Activated CD4-positive, alpha-beta memory T cell treated with anti-CD3 and anti-CD28 coated beads for 36 hours (primary cell): Measurements from ENCODE around the gene TPP1. TPM values are rescaled to one million over a fixed set of nuclear protein-coding genes. Genes with fewer than 3 reads are reported as not detected.

ENCODE experiments used
- CTCF ChIA-PET: fragments of 350-600 bp; sonication (Branson Sonifier 250); formaldehyde crosslinking; loops from one replicate; lab custom pipeline; 2021; ENCODE audit warnings: antibody characterized with exemption, inconsistent platforms; lab: Charles Lee
- POLR2A ChIA-PET: fragments of 350-600 bp; sonication (Branson Sonifier 250); formaldehyde crosslinking; loops from one replicate; lab custom pipeline; 2021; ENCODE audit warnings: antibody characterized with exemption; lab: Charles Lee
- DNase-seq: peaks from one replicate; pipeline ENCODE4 v3.0.0-alpha.2; 2020
- H3K27ac Mint-ChIP-seq: one replicate; pipeline ENCODE4 v1.8.0; 2021; ENCODE audit warnings: mixed read lengths
- H3K27me3 Mint-ChIP-seq: one replicate; pipeline ENCODE4 v1.8.0; 2021; ENCODE audit warnings: mixed read lengths
- H3K36me3 Mint-ChIP-seq: one replicate; pipeline ENCODE4 v1.8.0; 2021; ENCODE audit warnings: mixed read lengths
- H3K4me1 Mint-ChIP-seq: one replicate; pipeline ENCODE4 v1.8.0; 2021; ENCODE audit warnings: low read depth, mixed read lengths
- H3K4me3 Mint-ChIP-seq: one replicate; pipeline ENCODE4 v1.8.0; 2021; ENCODE audit warnings: mild to moderate bottlenecking, mixed read lengths
- H3K9me3 Mint-ChIP-seq: one replicate; pipeline ENCODE4 v1.8.0; 2021; ENCODE audit warnings: mixed read lengths
- intact Hi-C: fragments of 100-400 bp; cut with micrococcal nuclease; formaldehyde crosslinking; loops from one replicate; pipeline ENCODE4 v1.15.1; 2023
- total RNA-seq, 2 experiments: library from RNA; stranded (reverse); gene quantifications; one replicate each; pipeline ENCODE4 v1.2.3, GENCODE V29; 2021

Gene TPP1
- total RNA-seq, 2 experiments from 2014 or later = 53.2 to 56.6 TPM

DNA sequence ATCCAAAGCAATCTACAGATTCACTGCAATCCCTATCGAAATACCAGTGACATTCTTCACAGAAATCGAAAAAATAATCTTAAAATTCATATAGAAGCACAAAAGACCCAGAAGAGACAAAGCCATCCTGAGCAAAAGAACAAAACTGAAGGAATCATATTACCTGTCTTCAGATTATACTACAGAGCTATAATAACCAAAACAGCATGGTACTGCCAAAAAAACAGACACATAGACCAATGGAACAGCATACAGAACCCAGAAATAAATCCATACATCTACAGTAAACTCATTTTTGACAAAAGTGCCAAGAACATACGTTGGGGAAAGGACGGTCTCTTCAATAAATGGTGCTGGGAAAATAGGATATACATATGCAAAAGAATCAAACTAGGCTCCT is 34.7 kb downstream of the TPP1 start:
- Mint-ChIP-seq H3K4me1 (no peaks in the 10 kb centered on the region), H3K27ac (no peak overlapping the region), H3K9me3 (peaks cover 25% of the 10 kb centered on the region), H3K27me3 (no peaks in the 10 kb centered on the region), H3K4me3 (no peak overlapping the region), H3K36me3 (peaks cover 33% of the 10 kb centered on the region)
- ChIA-PET POLR2A (no interaction called here), CTCF (no interaction called here)
- DNase-seq = no peak
- intact Hi-C loops = no loop called here

DNA sequence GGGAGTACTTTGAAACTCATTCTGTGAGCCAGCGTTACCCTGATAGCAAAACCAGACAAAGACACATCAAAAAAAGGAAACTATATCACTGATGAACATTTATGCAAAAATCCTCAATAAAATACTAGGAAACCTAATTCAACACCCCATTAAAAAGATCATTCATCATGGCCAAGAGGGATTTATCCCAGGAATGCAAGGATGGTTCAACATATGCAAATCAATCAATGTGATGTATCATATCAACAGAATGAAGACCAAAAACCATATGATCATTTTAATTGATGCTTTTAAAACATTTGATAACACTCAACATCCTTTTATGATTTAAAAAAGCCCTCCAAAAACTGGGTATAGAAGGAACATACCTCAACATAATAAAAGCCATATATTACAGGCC is 35.6 kb downstream of the TPP1 start:
- Mint-ChIP-seq H3K9me3 (peaks cover 25% of the 10 kb centered on the region), H3K27ac (no peak overlapping the region), H3K36me3 (peaks cover 33% of the 10 kb centered on the region), H3K27me3 (no peaks in the 10 kb centered on the region), H3K4me3 (no peak overlapping the region), H3K4me1 (no peaks in the 10 kb centered on the region)
- ChIA-PET CTCF (no interaction called here), POLR2A (no interaction called here)
- no peak for DNase-seq
- intact Hi-C loops = no loop called here

DNA sequence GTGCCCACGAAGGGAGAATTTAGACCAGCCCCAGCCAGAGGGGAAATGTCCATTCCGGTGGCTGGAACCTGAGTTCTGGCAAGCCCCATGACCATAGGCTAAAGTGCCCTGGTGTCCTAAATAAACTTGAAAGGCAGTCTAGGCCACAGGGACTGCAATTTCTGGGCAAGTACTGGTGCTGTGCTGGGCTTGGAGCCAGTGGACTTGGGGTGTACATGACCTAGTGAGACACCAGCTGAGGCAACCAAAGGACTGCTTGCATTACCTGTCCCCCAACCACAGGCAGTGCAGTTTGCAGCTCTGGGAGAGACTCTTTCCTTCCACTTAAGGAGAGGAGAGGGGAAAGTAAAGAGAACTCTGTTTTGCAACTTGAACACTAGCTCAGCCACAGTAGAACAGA is 39.5 kb downstream of the TPP1 start:
- intact Hi-C loops = no loop called here
- CTCF ChIA-PET = no interaction called here
- peaks cover 5% of the 10 kb centered on the region for H3K4me1 Mint-ChIP-seq
- H3K27ac Mint-ChIP-seq = no peak overlapping the region
- POLR2A ChIA-PET = interaction anchor here (0.8 kb wide), 1 partner anchor 10 kb away, joined by 3 read pairs; no protein-coding TSS in a partner anchor
- peaks cover 24% of the 10 kb centered on the region for H3K36me3 Mint-ChIP-seq
- no peaks in the 10 kb centered on the region for H3K27me3 Mint-ChIP-seq
- peaks cover 21% of the 10 kb centered on the region for H3K9me3 Mint-ChIP-seq
- no peak for DNase-seq
- no peak overlapping the region for H3K4me3 Mint-ChIP-seq

DNA sequence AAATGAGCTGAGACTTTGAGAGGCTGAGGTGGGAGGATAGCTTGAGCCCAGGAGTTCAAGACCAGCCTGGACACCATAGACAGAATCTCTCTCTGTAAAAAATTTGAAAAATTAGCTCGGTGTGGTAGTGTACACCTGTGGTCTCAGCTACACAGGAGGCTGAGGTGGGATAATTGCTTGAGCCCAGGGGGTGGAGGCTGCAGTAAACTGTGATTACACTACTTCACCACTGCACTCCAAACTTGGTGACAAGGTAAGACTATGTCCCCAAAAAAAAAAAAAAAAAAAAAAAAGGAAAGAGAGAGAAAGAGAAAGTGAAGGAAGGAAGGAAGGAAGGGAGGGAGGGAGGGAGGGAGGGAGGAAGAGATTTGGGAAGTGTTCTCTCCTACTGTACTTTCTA is 41.1 kb downstream of the TPP1 start:
- ChIA-PET POLR2A (no interaction called here), CTCF (interaction anchor here (0.8 to 1.9 kb wide), 2 partner anchors 180 to 199 kb away, joined by 3 to 5 read pairs; no protein-coding TSS in a partner anchor)
- Mint-ChIP-seq H3K4me1 (peaks cover 5% of the 10 kb centered on the region), H3K4me3 (no peak overlapping the region), H3K27me3 (no peaks in the 10 kb centered on the region), H3K9me3 (peaks cover 6% of the 10 kb centered on the region), H3K36me3 (peaks cover 9% of the 10 kb centered on the region), H3K27ac (no peak overlapping the region)
- intact Hi-C loops = no loop called here
- no peak for DNase-seq

DNA sequence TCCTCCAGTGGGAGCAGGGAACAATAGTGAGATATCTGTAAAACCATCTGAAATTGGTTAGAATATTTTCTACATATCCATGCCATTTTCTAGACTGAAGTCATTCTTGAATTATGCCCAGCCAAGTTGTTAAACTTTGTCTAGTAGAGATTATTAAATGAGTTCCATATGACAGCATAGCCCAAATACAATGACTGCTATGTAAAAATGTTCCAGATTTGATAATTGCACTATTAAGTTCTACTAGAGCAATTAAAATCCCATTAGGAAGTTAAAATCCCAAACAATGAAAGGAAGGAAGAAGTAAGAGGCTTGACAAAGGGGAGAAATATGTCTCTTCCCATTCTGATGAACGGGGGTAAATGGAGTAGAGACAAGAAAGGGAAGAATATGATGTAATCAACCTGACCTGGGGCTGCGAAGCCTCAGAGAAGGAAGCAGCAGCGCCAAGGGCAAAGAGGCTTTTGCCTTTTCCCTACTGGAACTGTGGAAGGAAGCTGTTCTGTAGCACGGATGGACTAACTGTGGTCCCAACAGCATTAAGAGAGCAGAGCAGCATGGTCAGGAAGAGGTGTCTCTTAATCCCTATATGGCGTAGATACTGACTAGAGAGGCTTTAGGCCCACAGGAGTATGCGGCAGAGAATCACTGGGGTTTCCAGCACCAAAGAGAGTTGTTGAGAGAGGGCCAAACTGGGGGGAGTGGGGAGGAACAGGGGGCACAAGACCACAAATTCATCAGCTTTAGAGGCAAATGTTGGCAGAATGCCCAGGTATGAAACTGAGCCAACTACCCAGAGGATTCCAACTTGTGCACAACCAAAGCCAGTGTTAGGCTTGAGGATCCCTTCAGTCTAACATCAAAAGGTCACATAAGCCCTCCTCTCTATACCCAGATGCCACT is 42.5 kb downstream of the TPP1 start:
- ChIA-PET POLR2A (no interaction called here), CTCF (interaction anchor here (1.4 kb wide), 1 partner anchor 46 kb away, joined by 4 read pairs; no protein-coding TSS in a partner anchor)

DNA sequence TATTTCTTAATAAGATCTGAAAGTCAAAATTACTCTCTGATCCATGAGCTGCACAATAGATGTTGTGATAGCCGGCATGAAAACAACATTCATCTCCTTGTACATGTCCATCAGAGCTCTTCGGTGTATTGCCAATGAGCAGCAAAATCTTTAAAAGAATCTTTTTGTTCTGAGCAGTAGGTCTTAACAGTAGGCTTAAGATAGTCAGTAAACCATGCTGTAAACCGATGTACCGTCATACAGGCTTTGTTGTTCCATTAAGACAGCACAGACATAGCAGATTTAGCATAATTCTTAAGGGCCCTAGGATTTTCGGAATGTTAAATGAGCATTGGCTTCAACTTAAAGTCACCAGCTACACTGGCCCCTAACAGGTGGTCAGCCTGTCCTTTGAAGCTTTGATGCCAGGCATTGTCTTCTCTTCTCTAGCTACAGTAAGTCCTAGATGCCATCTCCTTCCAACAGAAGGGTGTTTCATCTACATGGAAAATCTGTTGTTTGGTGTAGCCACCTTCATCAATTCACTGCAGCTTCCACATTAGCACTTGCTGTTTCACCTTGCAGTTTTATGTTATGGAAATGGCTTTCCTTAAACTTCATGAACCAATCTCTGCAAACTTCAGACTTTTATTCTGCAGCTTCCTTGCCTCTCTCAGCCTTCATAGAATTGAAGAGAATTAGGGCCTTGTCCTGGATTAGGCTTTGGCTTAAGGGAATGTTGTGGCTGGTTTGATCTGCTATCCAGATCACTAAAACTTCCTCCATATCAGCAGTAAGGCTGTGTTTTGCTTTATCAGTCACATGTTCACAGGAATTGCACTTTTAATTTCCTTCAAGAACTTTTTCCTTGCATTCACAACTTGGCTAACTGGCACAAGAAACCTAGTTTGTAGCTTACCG is 44.2 kb downstream of the TPP1 start:
- no peak for DNase-seq
- ChIA-PET CTCF (interaction anchor here (1.0 to 1.4 kb wide), 2 partner anchors 44 to 131 kb away, joined by 3 to 4 read pairs; no protein-coding TSS in a partner anchor), POLR2A (no interaction called here)

More for the DNA sequence above, 42.5 kb downstream of the TPP1 start:
- no peak for DNase-seq
- no peak overlapping the region for H3K27ac Mint-ChIP-seq
- intact Hi-C loops = no loop called here
- H3K36me3 Mint-ChIP-seq = no peaks in the 10 kb centered on the region
- H3K9me3 Mint-ChIP-seq = no peaks in the 10 kb centered on the region
- H3K27me3 Mint-ChIP-seq = no peaks in the 10 kb centered on the region
- peaks cover 5% of the 10 kb centered on the region for H3K4me1 Mint-ChIP-seq
- no peak overlapping the region for H3K4me3 Mint-ChIP-seq

DNA sequence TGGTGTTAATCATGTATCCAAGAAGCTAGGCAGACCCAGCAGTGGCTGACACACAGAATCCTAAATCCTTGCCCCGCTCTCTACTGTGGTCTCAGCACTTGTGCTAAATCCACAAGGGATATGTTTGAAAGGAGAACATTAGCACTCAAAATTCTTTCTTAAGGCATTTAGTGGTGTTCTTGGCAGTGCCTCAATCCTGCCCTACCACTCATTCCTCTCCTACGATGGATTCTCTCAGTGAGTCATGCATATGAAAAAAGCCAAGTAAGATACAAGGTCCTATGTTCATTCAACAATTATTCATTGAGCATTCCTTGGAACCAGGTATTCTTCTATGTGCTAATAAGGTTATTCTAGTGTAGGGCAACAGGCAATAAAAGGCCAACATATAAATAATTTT is 47.0 kb downstream of the TPP1 start:
- Mint-ChIP-seq H3K4me1 (peaks cover 5% of the 10 kb centered on the region), H3K9me3 (no peaks in the 10 kb centered on the region), H3K27me3 (no peaks in the 10 kb centered on the region), H3K27ac (no peak overlapping the region), H3K4me3 (no peak overlapping the region), H3K36me3 (no peaks in the 10 kb centered on the region)
- CTCF ChIA-PET = no interaction called here
- POLR2A ChIA-PET = no interaction called here
- intact Hi-C loops = no loop called here
- no peak for DNase-seq

More for the DNA sequence above, 44.2 kb downstream of the TPP1 start:
- Mint-ChIP-seq H3K4me1 (peaks cover 5% of the 10 kb centered on the region), H3K36me3 (no peaks in the 10 kb centered on the region), H3K27ac (no peak overlapping the region), H3K9me3 (no peaks in the 10 kb centered on the region), H3K4me3 (no peak overlapping the region), H3K27me3 (no peaks in the 10 kb centered on the region)
- intact Hi-C loops = no loop called here

DNA sequence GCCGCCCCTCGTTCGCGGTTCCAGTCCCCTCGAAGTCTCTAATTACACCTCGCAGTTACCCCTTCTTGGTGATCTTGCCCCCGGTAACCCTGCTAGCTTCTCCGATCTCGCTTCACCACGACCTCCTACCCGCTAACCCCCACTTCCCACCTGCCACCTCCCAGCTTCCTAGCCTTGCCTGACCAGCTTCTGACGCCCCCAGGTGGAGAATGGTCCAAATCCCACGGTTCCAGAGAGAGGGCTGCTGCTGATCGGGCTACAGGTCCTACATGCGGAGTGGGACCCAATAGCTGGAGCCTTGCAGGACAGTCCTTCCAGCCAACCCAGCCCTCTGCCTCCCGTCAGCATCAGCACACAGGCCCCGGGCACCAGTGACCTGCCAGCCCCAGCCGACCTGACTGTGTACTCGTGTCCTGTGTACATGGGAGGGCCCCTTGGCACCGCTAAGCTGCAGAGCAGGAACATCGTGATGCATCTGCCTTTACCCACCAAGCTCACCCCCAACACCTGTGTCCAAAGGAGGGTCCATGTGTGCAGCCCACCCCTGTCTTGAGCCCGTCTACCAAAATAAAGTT is 47.7 kb downstream of the TPP1 start:
- Mint-ChIP-seq H3K4me1 (peaks cover 5% of the 10 kb centered on the region), H3K27me3 (no peaks in the 10 kb centered on the region), H3K27ac (no peak overlapping the region), H3K4me3 (no peak overlapping the region), H3K36me3 (no peaks in the 10 kb centered on the region), H3K9me3 (no peaks in the 10 kb centered on the region)
- no peak for DNase-seq
- POLR2A ChIA-PET = no interaction called here
- intact Hi-C loops = no loop called here
- CTCF ChIA-PET = interaction anchor here (0.8 kb wide), 1 partner anchor 192 kb away, joined by 3 read pairs; no protein-coding TSS in a partner anchor

DNA sequence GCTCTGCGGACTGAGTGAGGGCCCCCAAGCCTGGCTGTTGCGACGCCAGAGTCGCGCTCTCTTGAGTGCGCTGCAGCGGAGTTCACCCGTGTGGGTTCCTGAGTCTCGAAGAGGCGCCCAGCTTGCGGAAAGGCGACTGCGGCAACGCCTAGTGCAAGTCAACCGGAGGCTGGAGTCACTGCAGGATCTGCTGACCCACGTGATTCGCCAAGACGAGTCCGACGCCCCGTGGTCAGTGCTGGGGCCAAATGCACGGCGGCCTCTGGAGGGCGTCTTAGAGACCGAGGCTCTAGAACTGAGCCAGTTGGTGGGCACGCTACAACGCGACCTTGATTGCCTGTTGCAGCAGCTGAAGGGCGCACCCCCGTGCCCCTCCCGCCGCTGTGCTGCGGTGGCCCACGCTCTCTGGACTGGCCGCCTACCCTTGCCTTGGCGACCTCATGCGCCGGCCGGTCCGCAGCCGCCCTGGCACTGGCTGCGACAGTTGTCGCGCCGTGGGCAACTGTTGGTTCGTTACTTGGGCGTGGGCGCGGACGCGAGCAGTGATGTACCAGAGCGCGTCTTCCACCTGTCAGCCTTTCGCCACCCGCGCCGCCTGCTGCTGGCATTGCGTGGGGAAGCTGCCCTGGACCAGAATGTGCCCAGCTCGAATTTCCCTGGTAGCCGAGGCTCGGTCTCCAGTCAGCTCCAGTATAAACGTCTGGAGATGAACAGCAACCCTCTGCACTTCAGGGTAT is 48.4 kb downstream of the TPP1 start:
- Mint-ChIP-seq H3K36me3 (no peaks in the 10 kb centered on the region), H3K4me3 (no peak overlapping the region), H3K27ac (no peak overlapping the region), H3K27me3 (no peaks in the 10 kb centered on the region), H3K4me1 (peaks cover 5% of the 10 kb centered on the region), H3K9me3 (no peaks in the 10 kb centered on the region)
- POLR2A ChIA-PET = no interaction called here
- intact Hi-C loops = no loop called here
- CTCF ChIA-PET = interaction anchor here (0.8 kb wide), 1 partner anchor 192 kb away, joined by 3 read pairs; no protein-coding TSS in a partner anchor
- DNase-seq = no peak

DNA sequence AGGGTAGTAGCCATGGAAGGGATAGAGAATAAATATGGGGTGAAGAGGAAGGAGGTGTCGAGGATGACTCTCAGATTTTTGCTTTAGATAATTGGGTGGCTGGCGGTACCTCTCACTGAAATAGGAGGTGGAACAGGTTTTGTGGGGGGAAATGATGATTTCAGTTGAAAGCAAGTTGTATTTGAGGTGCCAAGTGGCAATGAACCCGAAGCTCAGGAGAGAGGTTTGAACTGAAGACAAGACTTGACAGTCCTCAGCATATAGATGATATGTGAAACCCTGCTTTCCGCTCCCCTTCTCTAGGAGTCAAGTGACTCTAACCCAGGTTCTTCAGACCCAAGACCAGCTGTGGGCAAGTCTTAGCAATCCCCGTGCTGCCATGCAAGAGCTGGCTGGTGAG is 49.5 kb downstream of the TPP1 start:
- no peaks in the 10 kb centered on the region for H3K4me1 Mint-ChIP-seq
- POLR2A ChIA-PET = no interaction called here
- no peaks in the 10 kb centered on the region for H3K9me3 Mint-ChIP-seq
- no peak overlapping the region for H3K4me3 Mint-ChIP-seq
- intact Hi-C loops = no loop called here
- DNase-seq = no peak
- CTCF ChIA-PET = no interaction called here
- no peaks in the 10 kb centered on the region for H3K27me3 Mint-ChIP-seq
- H3K27ac Mint-ChIP-seq = no peak overlapping the region
- no peaks in the 10 kb centered on the region for H3K36me3 Mint-ChIP-seq

DNA sequence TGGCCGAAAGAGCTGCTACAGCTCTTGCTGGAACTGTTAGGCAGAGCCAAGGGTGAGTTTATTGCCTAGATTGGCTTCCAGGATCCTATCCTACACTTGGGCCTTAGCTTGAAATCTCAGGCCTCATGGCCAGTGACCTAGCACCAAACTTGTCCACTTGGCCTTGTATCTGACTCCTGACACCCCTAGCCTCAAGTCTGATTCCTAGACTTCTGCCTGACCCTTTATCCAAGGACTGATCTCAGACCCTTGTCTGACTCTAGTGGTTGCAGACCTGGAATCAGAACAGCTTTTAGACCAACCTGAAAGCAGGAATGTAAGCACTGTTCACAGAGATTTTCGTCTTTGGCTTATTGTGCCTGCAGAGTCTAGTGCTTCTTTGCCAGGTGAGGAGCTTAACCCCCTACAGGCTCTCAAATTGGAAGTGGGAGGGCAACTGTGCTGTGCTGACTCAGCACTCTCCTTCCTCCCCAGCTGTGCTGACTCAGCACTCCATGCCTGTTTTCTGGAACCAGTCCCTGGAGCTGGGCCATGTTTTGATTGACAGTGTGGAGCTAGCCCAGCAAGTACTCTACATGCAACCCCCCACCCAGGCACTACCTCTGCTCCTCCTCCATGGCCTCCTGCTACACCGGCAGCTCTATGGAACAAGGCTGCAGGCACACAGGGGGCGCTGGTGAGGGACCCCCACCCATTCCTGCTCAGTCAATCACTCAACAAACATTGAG is 50.9 kb downstream of the TPP1 start:
- DNase-seq = no peak
- no peaks in the 10 kb centered on the region for H3K9me3 Mint-ChIP-seq
- H3K27me3 Mint-ChIP-seq = no peaks in the 10 kb centered on the region
- no peak overlapping the region for H3K27ac Mint-ChIP-seq
- CTCF ChIA-PET = interaction anchor here (1.4 kb wide), 1 partner anchor 115 kb away, joined by 4 read pairs; the partner anchor contains the start of gene MRPL17
- intact Hi-C loops = no loop called here
- H3K36me3 Mint-ChIP-seq = no peaks in the 10 kb centered on the region
- POLR2A ChIA-PET = no interaction called here
- no peak overlapping the region for H3K4me3 Mint-ChIP-seq
- H3K4me1 Mint-ChIP-seq = no peaks in the 10 kb centered on the region
